Caco-2 (cell line): ENCODE data around the gene USP10. TPM values are rescaled to one million over a fixed set of nuclear protein-coding genes. Genes with fewer than 3 reads are reported as not detected.

ENCODE experiments used
- Bru-seq: library from RNA; stranded (reverse); fragments of 400-500 nt; gene quantifications from one replicate; lab custom pipeline; 2021; lab: Mats Ljungman, UMichigan
- BruChase-seq, 2 experiments: library from RNA; stranded (reverse); fragments of 400-500 nt; gene quantifications; one replicate each; lab custom pipeline; 2021; lab: Mats Ljungman, UMichigan
- BruUV-seq: library from RNA; stranded (reverse); fragments of 400-500 nt; replicated peaks from 2 replicates; lab custom pipeline; 2021; lab: Mats Ljungman, UMichigan
- CTCF ChIA-PET: fragments of 300-600 bp; sonication (Branson Sonifier 250); formaldehyde crosslinking; loops from one replicate; lab custom pipeline; 2022; ENCODE audit warnings: antibody characterized with exemption; lab: Charles Lee
- POLR2A ChIA-PET: fragments of 300-600 bp; sonication (Branson Sonifier 250); formaldehyde crosslinking; loops from one replicate; lab custom pipeline; 2022; ENCODE audit warnings: antibody characterized with exemption; lab: Charles Lee
- DNase-seq, 2 experiments: peaks; one replicate each; pipeline versions ENCODE4 v3.0.0 to v3.0.0-alpha.2; 2020 to 2022
- H3K27me3 ChIP-seq: replicated peaks from 2 replicates; pipeline ENCODE4 v1.6.0; 2011; ENCODE audit warnings: low read length; ENCODE audit not compliant: control insufficient read depth, insufficient read depth
- H3K36me3 ChIP-seq: 2 replicates; pipeline ENCODE4 v1.5.1; 2011; ENCODE audit warnings: low read length; ENCODE audit not compliant: control insufficient read depth, insufficient read depth
- H3K4me1 ChIP-seq: fragments of 250-450 bp; sonication (Bioruptor Pico); 2 replicates; pipeline ENCODE4 v1.5.1; 2020; ENCODE audit warnings: mild to moderate bottlenecking
- H3K4me3 ChIP-seq: 2 replicates; pipeline ENCODE4 v1.5.1; 2011; ENCODE audit warnings: low read depth, mild to moderate bottlenecking, control low read depth, low read length
- H3K9me3 ChIP-seq: fragments of 250-450 bp; sonication (Bioruptor Pico); 2 replicates; pipeline ENCODE4 v1.5.1; 2020; ENCODE audit warnings: mild to moderate bottlenecking, moderate library complexity
- H3K27ac Mint-ChIP-seq: one replicate; pipeline ENCODE4 v1.8.0; 2022; ENCODE audit warnings: mixed read lengths; ENCODE audit not compliant: unreplicated experiment
- H3K27me3 Mint-ChIP-seq: one replicate; pipeline ENCODE4 v1.8.0; 2022; ENCODE audit warnings: mixed read lengths; ENCODE audit not compliant: insufficient read depth, unreplicated experiment
- H3K36me3 Mint-ChIP-seq: one replicate; pipeline ENCODE4 v1.8.0; 2022; ENCODE audit warnings: mild to moderate bottlenecking, mixed read lengths; ENCODE audit not compliant: insufficient read depth, unreplicated experiment
- H3K4me1 Mint-ChIP-seq: one replicate; pipeline ENCODE4 v1.8.0; 2022; ENCODE audit warnings: low read depth, mixed read lengths; ENCODE audit not compliant: unreplicated experiment
- H3K4me3 Mint-ChIP-seq: one replicate; pipeline ENCODE4 v1.8.0; 2022; ENCODE audit warnings: mild to moderate bottlenecking, moderate library complexity, mixed read lengths; ENCODE audit not compliant: unreplicated experiment
- H3K9me3 Mint-ChIP-seq: one replicate; pipeline ENCODE4 v1.8.0; 2022; ENCODE audit warnings: mixed read lengths; ENCODE audit not compliant: unreplicated experiment
- CTCF ChIP-seq, 2 experiments: fragments of 200-600 bp in 1 of 2; IDR thresholded peaks; 1 replicate in 1 of 2; 2 replicates in 1 of 2; pipeline versions ENCODE4 v1.5.1 to v1.8.0; 2011 to 2022; ENCODE audit warnings: antibody characterized with exemption in 1 of 2, control low read depth in 1 of 2, inconsistent platforms in 1 of 2, low read depth in 1 of 2, low read length in 1 of 2, mild to moderate bottlenecking in 1 of 2, moderate library complexity in 1 of 2; ENCODE audit not compliant: insufficient read depth in 1 of 2, severe bottlenecking in 1 of 2, unreplicated experiment in 1 of 2
- intact Hi-C: fragments of 100-400 bp; cut with micrococcal nuclease; formaldehyde crosslinking; loops from one replicate; pipeline ENCODE4 v1.10.0; 2022; ENCODE audit not compliant: unreplicated experiment
- long read RNA-seq: library from polyadenylated mRNA; stranded (forward); transcript quantifications from one replicate; pipeline ENCODE4 v2.0.0, GENCODE V29; 2022
- total RNA-seq: library from RNA; stranded (reverse); gene quantifications from 2 replicates; pipeline ENCODE4 v1.2.3, GENCODE V29; 2022

The USP10 gene
- total RNA-seq (144 and 147 TPM in 2 replicates), Bru-seq, nascent RNA (percentile 95 among the genes with signal in this experiment), BruChase-seq, experiment 1, labeled RNA remaining after a 2-hour chase (percentile 94 among the genes with signal in this experiment), BruChase-seq, experiment 2, labeled RNA remaining after a 6-hour chase (percentile 91 among the genes with signal in this experiment)
- long read RNA-seq, transcript USP10-201 (14 exons, 3,009 nt), result major isoform, 224 of 372 reads
- long read RNA-seq, transcript USP10-207 (12 exons, 1,315 nt), result minor isoform, 23 of 372 reads
- long read RNA-seq, partial matches to known transcripts, result 73 of 372 reads
- long read RNA-seq, other reads (novel, unspliced or antisense), result 48 of 372 reads

- Mint-ChIP-seq H3K36me3 (peaks cover 15% of the 10 kb centered on the region), H3K4me3 (peak within 1 kb of the TSS; percentile 94), H3K9me3 (no peaks in the 10 kb centered on the region), H3K27me3 (no peaks in the 10 kb centered on the region), H3K27ac (peak within 1 kb of the TSS; percentile 91), H3K4me1 (peaks cover 19% of the 10 kb centered on the region)
- BruUV-seq, result no TSS peak
- no peaks in the 10 kb centered on the region for H3K36me3 ChIP-seq
- peak within 1 kb of the TSS; percentile 83 for H3K4me3 ChIP-seq
- intact Hi-C loops, result loop anchor here (1.0 kb wide), 1 partner anchor 26 kb away; no protein-coding TSS in a partner anchor
- TF ChIP-seq CTCF (IDR thresholded peaks at IDR 0.05; ENCODE audit: insufficient read depth in 1 of 2, low read depth in 1 of 2, low read length in 1 of 2, severe bottlenecking in 1 of 2, unreplicated experiment in 1 of 2), result no peak
- peak; percentile 86 to 93 for DNase-seq
- no peaks in the 10 kb centered on the region for H3K27me3 ChIP-seq
- no peaks in the 10 kb centered on the region for H3K9me3 ChIP-seq
- POLR2A ChIA-PET, result interaction anchor here (0.5 kb wide), 1 partner anchor 857 kb away, joined by 3 read pairs; no protein-coding TSS in a partner anchor
- CTCF ChIA-PET, result interaction anchor here (1.0 to 2.5 kb wide), 2 partner anchors 26 to 28 kb away, joined by 6 to 17 read pairs; no protein-coding TSS in a partner anchor
- H3K4me1 ChIP-seq, result peaks cover 19% of the 10 kb centered on the region
These were observed at the start of gene USP10 for GRCh38 chr16:84699712-84700445. Gene USP10 (plus strand): TSS chr16:84700000. CDS start chr16:84700091, 91 bp downstream.

GRCh38 chr16:84650062-84650991 is 49.5 kb upstream of the USP10 start:
- CTCF ChIA-PET, result interaction anchor here (0.6 to 1.3 kb wide), 4 partner anchors 22 to 139 kb away, joined by 3 to 6 read pairs (median 4); no protein-coding TSS in a partner anchor
- Mint-ChIP-seq H3K4me1 (peaks cover 12% of the 10 kb centered on the region), H3K36me3 (peaks cover 36% of the 10 kb centered on the region), H3K27ac (no peak overlapping the region), H3K4me3 (peak overlapping the region; percentile 75), H3K27me3 (peaks cover 2% of the 10 kb centered on the region), H3K9me3 (no peaks in the 10 kb centered on the region)
- POLR2A ChIA-PET, result no interaction called here
- Histone ChIP-seq H3K9me3 (no peaks in the 10 kb centered on the region), H3K36me3 (peaks cover 2% of the 10 kb centered on the region), H3K4me1 (peaks cover 14% of the 10 kb centered on the region; the same call in 1 of the 2 replicates), H3K27me3 (no peaks in the 10 kb centered on the region), H3K4me3 (no peak overlapping the region)
- no peak for TF ChIP-seq CTCF (IDR thresholded peaks at IDR 0.05; ENCODE audit: insufficient read depth in 1 of 2, low read depth in 1 of 2, low read length in 1 of 2, severe bottlenecking in 1 of 2, unreplicated experiment in 1 of 2)
- TSS peak; percentile 24 for BruUV-seq
- DNase-seq, result no peak
- intact Hi-C loops, result no loop called here
